Breast epithelium (tissue), 3 donors: ENCODE results near the gene IFITM1.

Experiments used
- CTCF ChIP-seq, 3 donors: fragments of 450-650 bp; IDR thresholded peaks; one replicate each; pipeline ENCODE4 v1.5.1; 2016 to 2017; ENCODE audit warnings: antibody characterized with exemption in 3 of 3, mild to moderate bottlenecking in 3 of 3, moderate library complexity in 3 of 3
- POLR2A ChIP-seq: fragments of 450-650 bp; IDR thresholded peaks from one replicate; pipeline ENCODE4 v1.6.1; 2016; ENCODE audit warnings: antibody characterized with exemption, mild to moderate bottlenecking, moderate library complexity
- POLR2AphosphoS5 ChIP-seq, 3 donors: sonication (generic); formaldehyde crosslinking; IDR thresholded peaks; one replicate each; pipeline ENCODE4 v1.6.1; 2017; ENCODE audit warnings: antibody characterized with exemption in 3 of 3

DNA sequence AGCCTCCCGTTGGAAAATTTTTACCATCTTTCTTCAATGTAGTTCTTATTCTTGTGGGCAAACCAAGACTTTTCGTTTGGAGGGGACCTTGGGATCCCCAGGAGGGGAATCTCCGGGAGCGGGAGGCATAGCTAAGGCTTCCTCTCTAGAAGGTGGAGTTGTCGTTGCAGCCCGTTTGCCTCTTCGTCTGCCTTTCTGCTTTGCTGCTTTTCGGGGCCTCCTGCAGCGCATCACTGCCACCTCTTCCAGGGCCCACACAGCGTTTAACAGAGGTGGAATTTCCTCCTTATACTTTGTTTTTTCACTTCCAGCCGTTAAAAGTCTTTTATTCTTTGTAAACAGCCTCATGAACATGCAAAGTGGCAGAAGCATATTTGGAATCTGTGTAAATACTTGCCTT, 10.3 kb downstream of the IFITM1 start:
- TF ChIP-seq CTCF (IDR thresholded peaks at IDR 0.05) (no peak), POLR2A (no peak), POLR2AphosphoS5 (IDR thresholded peaks at IDR 0.05) (no peak)
